Retinal pigment epithelial cell (primary cell): ENCODE results near the gene TRAFD1.
"Not testable (repeated sequence)": the region's sequence is repeated elsewhere in the genome, so short reads cannot be mapped to it uniquely, and the experiment has no call there.

Experiments used
- DNase-seq: peaks from one replicate; pipeline ENCODE4 v3.0.0-alpha.2; 2010; ENCODE audit warnings: low read depth
- H3K4me3 ChIP-seq: 2 replicates; pipeline ENCODE4 v1.5.1; 2011; ENCODE audit warnings: mild to moderate bottlenecking, low read length, control low read depth, moderate library complexity
- TF ChIP-seq, protein P1 (sequence below): conservative IDR thresholded peaks from 2 replicates; pipeline ENCODE4 v1.5.1; 2011; ENCODE audit warnings: low read depth, low read length, control low read depth, inconsistent platforms

The TRAFD1 gene

DNA sequence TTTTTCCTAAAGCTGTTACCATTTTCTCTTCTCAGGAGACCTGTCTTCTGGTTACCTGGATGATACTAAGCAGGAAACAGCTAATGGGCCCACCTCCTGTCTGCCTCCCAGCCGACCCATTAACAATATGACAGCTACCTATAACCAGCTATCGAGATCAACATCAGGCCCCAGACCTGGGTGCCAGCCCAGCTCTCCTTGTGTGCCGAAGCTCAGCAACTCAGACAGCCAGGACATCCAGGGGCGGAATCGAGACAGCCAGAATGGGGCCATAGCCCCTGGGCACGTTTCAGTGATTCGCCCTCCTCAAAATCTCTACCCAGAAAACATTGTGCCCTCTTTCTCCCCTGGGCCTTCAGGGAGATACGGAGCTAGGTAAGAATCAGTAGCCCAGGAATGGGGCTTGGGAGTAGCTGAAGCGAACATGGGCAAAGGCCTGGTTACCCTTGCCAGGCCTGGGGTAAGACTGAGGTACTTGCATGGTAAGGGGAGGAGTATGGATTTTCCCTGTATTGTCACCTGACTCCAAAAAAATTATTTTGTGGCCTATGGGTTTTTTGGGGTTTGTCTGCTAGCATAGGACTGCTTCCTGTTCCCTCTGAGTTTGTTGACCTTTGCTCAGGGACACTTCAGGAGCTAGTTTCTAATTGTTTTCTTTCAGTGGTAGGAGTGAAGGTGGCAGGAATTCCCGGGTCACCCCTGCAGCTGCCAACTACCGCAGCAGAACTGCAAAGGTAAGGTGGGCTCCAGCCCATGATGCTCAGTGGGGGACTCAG is 26.6 kb downstream of the TRAFD1 start:
- TF ChIP-seq, protein P1, sequence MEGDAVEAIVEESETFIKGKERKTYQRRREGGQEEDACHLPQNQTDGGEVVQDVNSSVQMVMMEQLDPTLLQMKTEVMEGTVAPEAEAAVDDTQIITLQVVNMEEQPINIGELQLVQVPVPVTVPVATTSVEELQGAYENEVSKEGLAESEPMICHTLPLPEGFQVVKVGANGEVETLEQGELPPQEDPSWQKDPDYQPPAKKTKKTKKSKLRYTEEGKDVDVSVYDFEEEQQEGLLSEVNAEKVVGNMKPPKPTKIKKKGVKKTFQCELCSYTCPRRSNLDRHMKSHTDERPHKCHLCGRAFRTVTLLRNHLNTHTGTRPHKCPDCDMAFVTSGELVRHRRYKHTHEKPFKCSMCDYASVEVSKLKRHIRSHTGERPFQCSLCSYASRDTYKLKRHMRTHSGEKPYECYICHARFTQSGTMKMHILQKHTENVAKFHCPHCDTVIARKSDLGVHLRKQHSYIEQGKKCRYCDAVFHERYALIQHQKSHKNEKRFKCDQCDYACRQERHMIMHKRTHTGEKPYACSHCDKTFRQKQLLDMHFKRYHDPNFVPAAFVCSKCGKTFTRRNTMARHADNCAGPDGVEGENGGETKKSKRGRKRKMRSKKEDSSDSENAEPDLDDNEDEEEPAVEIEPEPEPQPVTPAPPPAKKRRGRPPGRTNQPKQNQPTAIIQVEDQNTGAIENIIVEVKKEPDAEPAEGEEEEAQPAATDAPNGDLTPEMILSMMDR, result no peak
- no peak overlapping the region for H3K4me3 ChIP-seq
- DNase-seq, result no peak

DNA sequence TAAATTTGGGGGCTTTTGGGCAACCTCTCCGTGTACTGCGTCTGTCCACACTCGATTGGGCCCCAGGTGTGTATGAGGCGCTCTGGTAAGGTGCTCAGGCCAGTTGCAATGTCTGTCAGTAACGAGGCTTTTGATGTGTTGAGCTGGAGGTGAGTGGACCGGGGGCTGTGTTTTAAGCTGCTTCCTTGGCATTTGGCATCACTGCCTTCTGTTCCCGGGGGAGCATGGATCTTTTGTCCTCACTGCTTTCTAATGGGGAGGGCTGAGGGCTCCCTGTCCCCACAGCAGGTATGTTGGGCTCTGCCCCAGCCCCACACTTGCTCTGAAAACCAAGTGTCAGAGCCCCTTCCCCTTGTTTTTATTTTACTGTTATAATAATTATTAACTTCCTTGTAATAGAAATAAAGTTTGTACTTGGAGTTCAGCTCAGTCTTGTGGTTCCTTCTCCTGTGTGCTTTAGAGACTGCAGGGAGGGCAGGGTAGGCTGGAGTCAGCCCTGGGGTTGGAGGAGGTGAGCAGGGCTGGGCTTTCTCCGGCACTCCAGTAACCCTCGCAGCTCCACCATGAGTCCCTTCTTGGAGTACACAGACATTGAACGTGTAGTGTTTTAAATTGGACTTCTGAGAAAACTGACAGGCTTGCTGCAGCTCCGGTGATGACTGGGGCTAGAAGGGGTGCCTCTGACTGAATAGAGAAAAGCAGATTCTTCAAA is 28.0 kb downstream of the TRAFD1 start:
- TF ChIP-seq, protein P1, result no peak
- H3K4me3 ChIP-seq, result no peak overlapping the region
- no peak for DNase-seq

DNA sequence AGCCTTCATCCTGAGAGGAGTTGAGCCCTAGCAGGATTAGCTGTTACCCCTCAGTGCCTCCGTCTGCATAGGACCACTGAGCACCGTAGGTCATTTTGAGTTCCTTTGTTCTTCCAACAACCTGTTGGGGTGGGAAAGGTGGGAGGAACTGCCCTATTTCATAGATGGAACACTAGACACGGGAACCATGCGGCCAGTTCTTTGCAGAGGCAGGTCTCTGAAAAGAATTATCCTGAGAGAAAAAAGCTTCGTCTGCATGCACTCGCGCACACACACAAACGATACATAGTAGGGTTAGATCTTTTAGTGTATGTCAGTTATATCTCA is 28.5 kb downstream of the TRAFD1 start:
- no peak overlapping the region for H3K4me3 ChIP-seq
- no peak for DNase-seq
- TF ChIP-seq, protein P1, result no peak

DNA sequence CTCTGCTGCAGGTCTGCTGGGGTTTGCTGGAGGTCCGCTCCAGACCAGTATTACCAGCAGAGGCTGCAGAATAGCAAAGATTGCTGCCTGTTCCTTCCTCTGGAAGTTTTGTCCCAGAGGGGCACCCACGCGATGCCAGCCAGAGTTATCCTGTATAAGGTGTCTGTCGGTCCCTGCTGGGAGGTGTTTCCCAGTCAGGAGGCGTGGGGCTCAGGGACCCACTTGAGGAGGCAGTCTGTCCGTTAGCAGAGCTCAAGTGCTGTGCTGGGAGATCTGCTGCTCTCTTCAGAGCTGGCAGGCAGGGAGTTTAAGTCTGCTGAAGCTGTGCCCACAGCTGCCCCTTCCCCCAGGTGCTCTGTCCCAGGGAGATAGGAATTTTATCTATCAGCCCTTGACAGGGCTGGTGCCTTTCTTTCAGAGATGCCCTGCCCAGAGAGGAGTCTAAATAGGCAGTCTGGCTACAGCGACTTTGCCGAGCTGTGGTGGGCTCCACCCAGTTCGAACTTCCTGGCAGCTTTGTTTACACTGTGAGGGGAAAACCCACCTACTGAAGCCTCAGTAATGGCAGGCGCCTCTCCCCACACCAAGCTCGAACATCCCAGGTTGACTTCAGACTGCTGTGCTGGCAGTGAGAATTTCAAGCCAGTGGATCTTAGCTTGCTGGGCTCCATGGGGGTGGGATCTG is 33.2 kb downstream of the TRAFD1 start:
- DNase-seq, H3K4me3 ChIP-seq: not testable (repeated sequence)

DNA sequence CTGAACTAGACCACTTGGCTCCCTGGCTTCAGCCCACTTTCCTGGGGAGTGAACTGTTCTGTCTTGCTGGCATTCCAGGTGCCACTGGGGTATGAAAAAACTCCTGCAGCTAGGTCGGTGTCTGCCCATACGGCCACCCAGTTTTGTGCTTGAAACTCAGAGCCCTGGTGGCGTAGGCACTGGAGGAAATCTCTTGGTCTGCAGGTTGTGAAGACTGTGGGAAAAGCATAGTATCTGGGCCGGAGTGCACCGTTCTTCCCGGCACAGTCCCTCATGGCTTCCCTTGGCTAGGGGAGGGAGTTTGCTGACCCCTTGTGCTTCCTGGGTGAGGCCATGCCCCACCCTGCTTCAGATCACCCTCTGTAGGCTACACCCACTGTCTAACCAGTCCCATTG is 33.8 kb downstream of the TRAFD1 start:
- no peak overlapping the region for H3K4me3 ChIP-seq
- DNase-seq, result no peak
- TF ChIP-seq, protein P1, result no peak

DNA sequence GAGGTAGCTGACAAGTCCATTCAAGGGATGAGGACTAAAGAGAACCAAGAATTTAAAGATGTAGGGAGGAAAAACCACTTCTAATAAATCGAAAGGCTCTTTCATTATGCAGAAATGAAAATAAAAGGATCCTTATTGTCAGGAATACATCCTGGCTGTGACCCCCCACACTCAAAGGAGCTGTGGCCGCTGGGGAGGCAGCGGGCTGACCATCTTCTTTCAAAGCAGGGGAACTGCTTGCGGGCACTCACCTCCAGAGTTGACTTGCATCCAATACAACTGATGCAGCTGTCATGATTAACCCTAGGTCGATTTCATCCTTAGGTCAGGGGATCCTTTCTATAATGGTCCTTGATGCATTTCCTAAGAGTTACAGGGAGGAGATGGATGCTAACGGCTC is 35.3 kb downstream of the TRAFD1 start:
- TF ChIP-seq, protein P1, result no peak
- no peak overlapping the region for H3K4me3 ChIP-seq
- DNase-seq, result no peak

DNA sequence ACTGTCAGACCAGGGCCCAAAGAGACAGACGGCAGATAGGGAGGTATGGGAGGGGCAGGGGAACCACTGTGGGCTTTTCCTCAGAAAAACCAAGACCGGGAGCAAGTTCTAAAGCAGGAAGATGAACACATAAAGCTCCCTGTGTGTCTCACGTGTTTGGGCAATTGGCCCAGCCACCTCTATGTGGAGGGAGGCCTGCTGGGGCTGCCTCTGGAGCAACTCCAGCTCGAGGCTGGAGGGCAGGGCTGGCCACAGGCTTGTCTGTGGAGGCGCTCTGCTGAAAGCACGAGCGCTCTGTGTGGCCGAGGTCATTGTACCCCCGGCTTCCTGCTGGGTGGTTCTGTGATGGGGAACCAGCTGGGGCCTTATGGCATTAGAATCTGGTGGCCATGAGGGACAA is 36.4 kb downstream of the TRAFD1 start:
- DNase-seq, result no peak
- no peak overlapping the region for H3K4me3 ChIP-seq
- TF ChIP-seq, protein P1, result no peak
